SK-N-SH treated with all-trans-retinoic acid at 6 μM for 48 hours (cell line): ENCODE data around the gene DEPDC5.
"Not testable (repeated sequence)": the region's sequence is repeated elsewhere in the genome, so short reads cannot be mapped to it uniquely, and the experiment has no call there.

ENCODE experiments used
- CSDC2 ChIP-seq: fragments of 250-450 bp; sonication (Bioruptor Pico); IDR thresholded peaks from 2 replicates; pipeline ENCODE4 v1.5.0; 2020; ENCODE audit warnings: mild to moderate bottlenecking, moderate library complexity
- ESRRG ChIP-seq: fragments of 250-450 bp; sonication (Bioruptor Pico); IDR thresholded peaks from 2 replicates; pipeline ENCODE4 v1.6.1; 2021; ENCODE audit warnings: mild to moderate bottlenecking
- GLIS3 ChIP-seq: fragments of 250-450 bp; sonication (Bioruptor Pico); IDR thresholded peaks from 2 replicates; pipeline ENCODE4 v1.5.0; 2020; ENCODE audit warnings: mild to moderate bottlenecking, moderate library complexity
- ZFP30 ChIP-seq: fragments of 450-650 bp; formaldehyde crosslinking; IDR thresholded peaks from 2 replicates; pipeline ENCODE4 v1.5.0; 2022; ENCODE audit warnings: mild to moderate bottlenecking, moderate library complexity
- TF ChIP-seq, protein P1 (sequence below): fragments of 250-450 bp; sonication (Bioruptor Pico); IDR thresholded peaks from 2 replicates; pipeline ENCODE4 v1.8.0; 2020; ENCODE audit warnings: mild to moderate bottlenecking, moderate library complexity, borderline replicate concordance

DNA sequence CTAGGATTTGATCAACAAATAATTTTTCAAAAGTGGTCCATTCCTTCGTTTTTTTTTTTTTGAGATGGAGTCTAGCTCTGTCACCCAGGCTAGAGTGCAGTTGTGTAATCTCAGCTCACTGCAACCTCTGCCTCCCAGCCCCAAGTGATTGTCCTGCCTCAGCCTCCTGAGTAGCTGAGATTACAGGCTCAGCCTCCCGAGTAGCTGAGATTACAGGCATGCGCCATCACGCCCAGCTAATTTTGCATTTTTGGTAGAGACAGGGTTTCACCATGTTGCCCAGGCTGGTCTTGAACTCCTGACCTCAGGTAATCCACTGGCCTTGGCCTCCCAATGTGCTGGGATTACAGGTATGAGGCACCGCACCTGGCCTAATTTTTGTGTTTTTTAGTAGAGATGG lies 5.0 kb downstream of the DEPDC5 start:
- TF ChIP-seq CSDC2; ESRRG (CRISPR knock-in tag); GLIS3 (CRISPR knock-in tag); ZFP30: not testable (repeated sequence)
- TF ChIP-seq, protein P1, sequence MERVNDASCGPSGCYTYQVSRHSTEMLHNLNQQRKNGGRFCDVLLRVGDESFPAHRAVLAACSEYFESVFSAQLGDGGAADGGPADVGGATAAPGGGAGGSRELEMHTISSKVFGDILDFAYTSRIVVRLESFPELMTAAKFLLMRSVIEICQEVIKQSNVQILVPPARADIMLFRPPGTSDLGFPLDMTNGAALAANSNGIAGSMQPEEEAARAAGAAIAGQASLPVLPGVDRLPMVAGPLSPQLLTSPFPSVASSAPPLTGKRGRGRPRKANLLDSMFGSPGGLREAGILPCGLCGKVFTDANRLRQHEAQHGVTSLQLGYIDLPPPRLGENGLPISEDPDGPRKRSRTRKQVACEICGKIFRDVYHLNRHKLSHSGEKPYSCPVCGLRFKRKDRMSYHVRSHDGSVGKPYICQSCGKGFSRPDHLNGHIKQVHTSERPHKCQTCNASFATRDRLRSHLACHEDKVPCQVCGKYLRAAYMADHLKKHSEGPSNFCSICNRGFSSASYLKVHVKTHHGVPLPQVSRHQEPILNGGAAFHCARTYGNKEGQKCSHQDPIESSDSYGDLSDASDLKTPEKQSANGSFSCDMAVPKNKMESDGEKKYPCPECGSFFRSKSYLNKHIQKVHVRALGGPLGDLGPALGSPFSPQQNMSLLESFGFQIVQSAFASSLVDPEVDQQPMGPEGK (CRISPR knock-in tag) = not testable (repeated sequence)
